NCI-H2029 treated with DMSO at 0.1 percent for 48 hours (cell line): ENCODE data around the gene MAPK6.
"Not testable (repeated sequence)": the region's sequence is repeated elsewhere in the genome, so short reads cannot be mapped to it uniquely, and the experiment has no call there.

Experiments used
- DNase-seq: peaks from one replicate; lab custom pipeline; 2025; lab: John Stamatoyannopoulos, UW

The MAPK6 gene

DNA sequence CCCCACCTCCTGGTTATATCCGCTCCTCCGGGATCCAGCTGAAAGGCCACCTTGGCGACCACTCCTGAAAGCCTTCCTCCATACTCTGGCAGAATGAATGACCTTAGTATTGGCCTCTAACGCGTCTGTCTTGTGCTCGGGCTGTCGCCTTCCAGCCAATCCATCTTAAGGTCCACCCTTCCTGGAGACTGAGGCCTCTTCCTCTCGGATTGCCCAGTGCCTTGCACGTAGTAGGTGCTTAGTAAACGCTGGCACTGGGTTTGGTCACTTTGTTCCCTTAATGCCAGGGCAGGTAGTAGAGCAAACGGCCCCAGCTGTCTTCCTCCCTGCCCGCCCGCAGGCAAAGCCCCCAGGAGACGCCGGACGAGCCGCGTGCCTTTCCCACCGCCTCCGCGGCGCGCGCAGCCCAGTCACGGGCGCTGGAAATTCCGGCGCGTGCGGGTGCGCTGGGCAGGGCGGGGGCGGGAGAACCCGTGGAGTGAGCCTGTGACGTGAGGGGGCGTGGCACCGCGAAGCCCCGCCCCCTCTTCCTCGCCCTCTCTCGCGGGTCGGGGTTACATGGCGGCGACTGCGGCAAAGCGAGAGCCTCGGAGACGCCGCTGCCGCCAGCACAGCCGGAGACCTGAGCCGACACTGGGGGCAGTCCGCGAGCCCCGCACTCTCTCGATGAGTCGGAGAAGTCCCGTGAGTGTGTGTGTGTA lies at the start of gene MAPK6:
Gene MAPK6 (plus strand): TSS at position 527 of the 701 bp plus-strand sequence. CDS start 27,242 bp downstream, outside the sequence.
- DNase-seq: peak; percentile 29

DNA sequence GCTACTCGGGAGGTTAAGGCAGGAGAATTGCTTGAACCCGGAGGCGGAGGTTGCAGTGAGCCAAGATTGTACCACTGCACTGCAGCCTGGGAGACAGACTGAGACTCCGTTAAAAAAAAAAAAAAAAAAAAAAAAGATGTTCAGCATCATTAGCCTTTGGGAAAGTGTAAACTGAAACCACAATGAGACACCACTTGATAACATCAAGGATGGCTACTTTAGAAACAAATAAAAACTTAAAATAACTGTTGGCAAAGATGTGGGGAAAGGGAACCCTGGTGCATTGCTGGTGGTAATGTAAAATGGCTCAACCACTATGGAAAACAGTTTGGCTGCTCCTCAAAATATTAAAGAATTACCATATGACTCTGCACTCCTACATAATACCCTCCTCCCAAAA lies 49.3 kb upstream of the MAPK6 start:
- no peak for DNase-seq

DNA sequence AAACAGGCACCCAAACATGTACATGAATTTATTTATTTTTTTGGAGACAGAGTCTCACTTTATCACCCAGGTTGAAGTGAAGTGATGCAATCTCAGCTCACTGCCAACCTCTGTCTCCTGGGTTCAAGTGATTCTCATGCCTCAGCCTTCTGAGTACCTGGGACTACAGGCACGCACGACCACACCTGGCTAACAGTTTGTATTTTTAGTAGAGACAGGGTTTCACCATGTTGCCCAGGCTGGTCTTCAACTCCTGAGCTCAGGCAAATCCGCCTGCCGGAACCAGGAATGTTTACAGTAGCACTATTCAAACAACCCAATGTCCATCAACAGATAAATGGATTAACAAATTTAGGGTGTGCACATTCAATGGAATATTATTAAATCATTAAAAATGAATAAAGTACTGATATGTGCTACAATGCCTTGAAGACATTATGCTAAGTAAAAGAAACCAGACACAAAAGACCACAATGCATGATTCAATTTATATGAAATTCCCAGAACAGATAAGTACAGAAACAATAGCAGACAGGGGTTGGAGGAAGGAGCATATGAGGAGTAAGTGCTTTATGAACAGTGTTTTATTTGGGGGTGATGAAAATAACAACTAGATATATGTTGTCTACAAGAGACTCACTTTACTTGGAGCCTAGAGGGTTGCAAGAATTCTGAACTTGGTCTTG lies 48.7 kb upstream of the MAPK6 start:
- DNase-seq: no peak

DNA sequence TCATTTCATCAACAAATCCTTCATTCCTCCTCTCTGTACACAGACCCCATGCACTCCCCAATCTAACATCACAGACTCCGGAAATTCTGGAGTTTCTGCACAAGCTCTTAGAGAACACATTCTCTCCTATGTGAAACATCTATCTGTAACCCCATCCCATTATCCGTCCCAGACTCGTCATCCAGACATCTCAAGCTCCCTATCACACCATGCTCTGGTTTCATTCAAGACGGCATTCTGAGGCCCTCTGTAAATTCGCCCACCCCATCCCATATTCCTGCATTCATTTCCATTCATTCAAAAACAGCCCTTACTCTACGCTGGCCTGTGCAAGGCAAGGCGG lies 48.0 kb upstream of the MAPK6 start:
- DNase-seq: no peak

DNA sequence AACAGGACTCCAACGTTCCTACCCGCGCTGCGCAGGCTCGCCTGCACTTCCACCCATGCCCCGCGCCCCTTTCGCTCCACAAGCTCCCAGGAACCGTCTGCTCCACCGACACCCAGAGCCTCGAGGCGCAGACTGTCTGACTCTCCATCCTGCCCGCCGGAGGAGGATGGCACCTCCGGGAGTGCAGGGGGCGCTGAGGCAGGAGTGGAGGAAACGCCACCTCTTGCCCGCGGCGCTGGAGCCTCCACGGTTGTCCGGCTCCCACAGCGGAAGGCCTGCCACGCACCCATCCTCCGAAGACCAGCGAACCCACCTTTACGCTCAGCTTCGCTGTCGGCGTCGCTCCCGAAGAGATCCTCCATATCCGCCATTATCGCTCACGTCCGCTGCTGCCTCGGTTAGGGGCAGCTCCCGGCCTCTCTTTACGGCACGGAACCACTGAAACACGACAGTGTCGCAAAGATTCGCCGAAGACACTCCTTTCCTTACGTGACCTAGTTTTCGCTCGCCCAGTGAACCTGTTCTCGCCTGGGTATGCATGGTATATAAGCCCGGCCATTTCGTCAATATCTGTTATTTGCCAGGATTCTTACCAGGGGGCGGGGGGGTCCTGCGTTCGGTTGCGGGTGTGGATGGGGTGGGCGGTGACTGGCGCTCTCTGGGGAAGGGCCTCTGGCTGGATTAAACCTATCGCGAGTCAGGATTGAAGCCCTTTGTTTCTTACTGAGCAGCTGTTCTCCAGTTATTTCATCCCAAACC lies 47.5 kb upstream of the MAPK6 start, which contains the start of gene LEO1:
Gene LEO1 (minus strand): TSS at position 404 of the 759 bp plus-strand sequence. CDS start 33 bp downstream, at position 371.
- peak; percentile 55 for DNase-seq

DNA sequence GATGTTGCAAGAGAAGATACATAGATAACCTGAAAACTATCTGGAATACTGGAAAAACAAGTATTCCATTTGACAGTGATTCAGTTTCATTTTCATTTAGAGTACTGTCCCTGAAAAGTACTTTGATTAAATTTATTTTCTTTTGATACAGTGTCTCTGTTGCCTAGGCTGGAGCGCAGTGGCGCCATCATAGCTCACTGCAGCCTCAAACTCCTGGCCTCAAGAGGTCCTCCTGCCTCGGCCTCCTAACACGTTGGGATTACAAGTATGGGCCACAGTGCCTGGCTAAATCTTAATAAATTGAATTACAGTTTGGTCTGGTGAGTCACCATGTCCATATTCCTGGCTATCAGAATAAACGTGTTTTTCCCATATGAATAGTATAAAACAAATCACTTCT lies 45.8 kb upstream of the MAPK6 start:
- no peak for DNase-seq

DNA sequence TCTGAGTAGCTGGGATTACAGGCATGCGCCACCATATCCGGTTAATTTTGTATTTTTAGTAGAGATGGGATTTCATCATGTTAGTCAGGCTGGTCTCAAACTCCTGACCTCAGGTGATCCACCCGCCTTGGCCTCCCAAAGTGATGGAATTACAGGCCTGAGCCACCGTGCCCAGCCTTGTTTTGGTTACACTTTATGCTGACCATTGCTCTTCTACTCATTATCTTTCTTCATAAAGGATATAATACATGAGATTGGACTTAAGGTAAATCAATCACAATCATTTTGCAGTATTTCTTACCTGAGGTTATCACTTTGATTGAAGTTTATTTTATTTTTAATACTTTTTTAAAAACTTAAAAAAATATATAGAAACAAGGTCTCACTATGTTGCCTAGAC lies 45.2 kb upstream of the MAPK6 start:
- no peak for DNase-seq

DNA sequence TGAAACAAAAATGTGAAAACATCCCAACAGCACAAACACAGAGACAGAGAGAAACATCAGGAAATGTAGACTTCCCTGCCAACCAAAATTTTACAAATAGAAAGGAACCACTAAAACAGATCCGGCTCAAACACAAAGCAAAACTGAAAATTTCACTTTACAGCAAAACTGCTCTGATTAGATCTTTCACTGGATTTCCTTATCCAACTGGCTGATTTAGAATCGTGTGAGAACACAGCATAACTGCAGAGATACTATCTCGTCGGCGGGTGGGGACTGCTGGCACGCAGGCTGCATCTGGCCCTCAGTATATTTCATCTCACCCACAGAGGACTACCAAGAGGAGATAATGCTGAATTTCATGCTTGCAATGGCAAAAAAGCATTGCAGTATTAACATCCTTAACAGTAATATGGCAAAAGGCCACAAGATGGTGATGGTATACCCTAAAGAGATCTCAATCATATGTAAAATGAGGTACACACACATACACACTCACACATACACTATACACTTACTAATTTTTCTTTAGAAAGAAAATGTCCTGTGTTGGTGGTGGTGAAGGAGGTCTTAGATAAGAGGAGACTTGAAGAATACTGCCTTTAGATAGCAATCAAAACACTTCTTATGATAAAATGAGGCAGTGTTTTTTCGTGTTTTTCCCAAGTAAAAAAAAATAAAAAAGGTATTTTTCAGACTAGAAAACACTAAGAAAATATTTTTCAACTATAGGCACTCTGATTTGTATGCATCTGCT lies 36.8 kb upstream of the MAPK6 start:
- DNase-seq: peak; percentile 34

DNA sequence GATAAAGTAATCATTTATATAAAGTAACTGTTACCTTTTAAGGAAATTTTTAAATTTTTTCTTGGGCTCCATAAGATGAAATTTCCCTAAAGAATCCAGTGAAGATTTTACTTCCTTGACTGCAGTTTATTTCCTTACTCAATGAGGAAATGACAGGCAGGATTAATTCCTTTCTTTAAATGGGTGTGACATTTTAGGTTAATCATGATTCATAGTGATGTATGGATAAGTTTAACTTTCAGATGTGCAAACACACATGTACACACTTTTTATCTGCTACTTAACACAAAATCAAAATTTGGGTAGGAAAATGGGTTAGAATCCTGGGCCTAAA lies 36.3 kb upstream of the MAPK6 start:
- no peak for DNase-seq

DNA sequence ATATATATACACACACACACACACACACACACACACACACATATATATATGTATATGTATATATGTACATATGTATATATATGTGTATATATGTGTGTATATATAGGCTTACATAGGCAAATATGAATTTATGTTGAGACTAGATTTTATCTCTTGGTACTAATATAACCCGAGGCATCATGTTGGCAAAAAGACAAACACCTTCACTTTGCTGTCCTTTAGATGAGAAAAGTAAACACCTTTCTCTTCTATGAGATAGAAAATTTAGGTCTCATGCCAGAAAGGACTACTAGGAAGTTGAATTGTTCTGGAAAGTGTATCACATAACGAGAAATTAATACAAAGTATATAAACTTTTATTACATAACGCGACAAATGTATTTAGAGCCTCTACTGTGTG lies 27.9 kb upstream of the MAPK6 start:
- DNase-seq: no peak

DNA sequence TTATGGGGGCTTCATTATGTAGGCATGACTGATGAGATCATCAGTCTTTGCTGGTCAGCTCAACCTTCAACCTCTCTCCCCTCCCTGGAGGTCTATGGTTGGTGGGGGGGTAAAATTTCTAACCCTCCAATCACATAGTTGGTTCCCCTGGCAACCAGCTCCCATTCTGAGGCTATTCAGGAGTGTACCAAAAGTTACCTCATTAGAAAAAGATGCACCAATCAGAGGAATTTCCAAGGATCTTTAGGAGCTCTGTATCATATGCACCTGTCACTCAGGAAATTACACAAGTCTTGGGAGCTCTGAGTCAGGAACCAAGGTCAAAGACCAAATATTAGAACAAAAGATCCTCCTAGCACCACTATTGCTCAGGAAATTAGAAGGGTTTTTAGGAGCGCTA lies 26.1 kb upstream of the MAPK6 start:
- DNase-seq: no peak

DNA sequence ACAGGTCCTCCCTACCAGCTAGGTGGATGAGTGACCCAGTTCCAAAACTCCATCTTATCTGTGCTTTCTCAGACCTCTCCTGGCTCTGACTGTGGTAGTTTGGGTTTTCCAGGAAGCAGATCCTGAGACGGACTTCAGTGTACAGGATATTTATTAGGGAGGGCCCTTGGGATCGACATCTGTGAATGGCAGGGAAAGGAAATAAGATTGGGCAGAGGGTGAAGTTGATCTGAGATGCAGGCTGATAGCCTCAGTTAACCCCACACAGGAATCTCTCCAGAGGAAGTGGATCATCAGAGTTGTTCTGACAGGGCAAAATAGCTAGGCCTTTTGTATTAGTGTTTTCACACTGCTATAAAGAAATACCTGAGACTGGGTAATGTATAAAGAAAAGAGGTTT lies 16.7 kb upstream of the MAPK6 start:
- DNase-seq: no peak

DNA sequence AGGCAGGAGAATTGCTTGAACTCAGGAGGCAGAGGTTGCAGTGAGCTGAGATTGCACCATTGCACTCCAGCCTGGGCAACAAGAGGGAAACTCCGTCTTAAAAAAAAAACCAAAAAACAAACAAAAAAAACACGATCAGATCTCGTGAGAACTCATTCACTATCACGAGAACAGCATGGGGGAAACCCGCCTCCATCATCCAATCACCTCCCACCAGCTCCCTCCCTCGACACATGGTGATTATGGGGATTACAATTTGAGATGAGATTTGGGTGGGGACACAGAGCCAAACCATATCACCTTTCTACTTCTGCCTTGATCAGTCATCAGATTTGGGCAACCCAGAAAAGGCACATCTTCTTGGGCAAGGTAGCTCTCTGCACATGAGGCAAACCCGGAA lies 15.9 kb upstream of the MAPK6 start:
- DNase-seq: not testable (repeated sequence)

DNA sequence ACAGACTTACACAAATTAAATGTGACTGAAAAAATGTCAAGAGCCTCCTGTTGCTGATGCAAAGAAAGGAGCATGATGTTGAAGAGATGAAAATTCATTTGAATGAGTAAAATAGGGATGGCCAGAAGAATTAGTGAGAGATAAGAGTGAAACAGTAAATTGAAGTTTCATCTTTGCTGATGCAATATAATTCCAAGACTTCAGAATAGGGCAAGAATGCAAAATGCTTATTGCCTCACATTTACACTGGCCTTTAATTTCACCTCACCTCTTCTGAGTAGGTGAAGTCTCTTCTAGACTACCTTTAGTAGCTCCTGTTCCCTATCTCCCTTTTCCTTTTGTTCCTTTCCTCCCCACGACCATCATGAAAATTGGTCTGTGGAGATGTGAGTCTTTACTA lies 15.3 kb upstream of the MAPK6 start:
- DNase-seq: no peak

DNA sequence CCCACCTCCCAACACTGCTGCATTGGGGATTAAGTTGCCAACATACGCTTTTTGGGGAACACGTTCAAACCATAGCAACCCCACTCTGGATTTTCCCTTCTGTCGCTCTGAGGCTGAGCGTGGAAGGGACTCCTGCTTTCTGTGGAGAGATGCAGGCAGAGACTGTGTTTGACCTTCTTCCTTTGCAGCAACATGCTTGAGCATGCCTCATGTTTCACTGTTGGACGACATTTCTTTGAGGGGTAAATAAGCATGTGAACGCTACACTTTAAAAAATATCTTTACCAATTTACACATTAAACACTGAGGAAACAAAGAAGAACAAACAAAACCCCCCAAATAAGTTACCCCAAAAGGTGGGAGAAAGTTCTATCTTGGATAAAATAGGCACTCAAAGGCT lies 14.2 kb upstream of the MAPK6 start:
- no peak for DNase-seq

DNA sequence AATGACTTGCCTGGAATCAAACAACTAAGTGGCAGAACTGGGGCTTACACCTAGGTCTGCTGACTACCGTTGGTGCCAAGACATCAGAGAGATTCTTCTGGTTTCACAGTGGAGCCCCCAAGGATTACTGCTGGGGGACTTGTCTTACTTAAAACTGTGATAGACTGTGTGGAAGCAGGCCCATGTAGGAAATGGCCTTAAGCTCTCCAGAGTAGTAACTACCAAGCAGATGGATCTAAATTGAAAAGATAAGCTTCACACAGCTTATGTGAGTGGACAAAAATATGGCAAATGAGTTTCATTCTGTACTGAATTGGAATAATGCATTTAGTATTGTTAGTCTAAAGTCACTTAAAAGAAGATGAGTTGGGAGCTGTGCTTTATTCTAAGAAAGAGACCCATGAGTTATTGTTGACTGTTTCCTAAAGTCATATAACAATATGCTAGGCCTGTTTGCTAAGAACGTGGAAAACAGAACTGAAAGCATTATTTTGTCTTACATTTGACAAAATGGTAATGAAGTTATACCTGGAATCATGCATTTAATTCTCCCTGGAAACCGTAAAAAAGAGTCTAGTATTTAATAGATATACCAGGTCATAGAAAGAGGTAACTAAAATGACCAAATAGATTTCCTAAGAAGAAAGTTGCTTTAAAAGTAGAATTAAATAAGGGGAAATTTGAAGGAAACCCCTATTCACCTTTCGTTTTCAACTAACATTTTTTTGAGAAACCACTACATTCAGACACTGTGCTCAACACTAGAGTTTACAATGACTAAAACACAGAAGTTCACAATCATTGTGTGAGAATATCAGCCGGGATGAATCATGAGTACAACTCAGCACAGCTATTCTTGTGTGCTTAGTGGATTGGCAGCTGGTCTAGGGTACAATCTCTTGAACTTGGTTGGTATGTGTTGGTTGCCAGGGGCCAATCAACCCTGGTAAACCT lies 13.0 kb upstream of the MAPK6 start:
- DNase-seq: no peak

DNA sequence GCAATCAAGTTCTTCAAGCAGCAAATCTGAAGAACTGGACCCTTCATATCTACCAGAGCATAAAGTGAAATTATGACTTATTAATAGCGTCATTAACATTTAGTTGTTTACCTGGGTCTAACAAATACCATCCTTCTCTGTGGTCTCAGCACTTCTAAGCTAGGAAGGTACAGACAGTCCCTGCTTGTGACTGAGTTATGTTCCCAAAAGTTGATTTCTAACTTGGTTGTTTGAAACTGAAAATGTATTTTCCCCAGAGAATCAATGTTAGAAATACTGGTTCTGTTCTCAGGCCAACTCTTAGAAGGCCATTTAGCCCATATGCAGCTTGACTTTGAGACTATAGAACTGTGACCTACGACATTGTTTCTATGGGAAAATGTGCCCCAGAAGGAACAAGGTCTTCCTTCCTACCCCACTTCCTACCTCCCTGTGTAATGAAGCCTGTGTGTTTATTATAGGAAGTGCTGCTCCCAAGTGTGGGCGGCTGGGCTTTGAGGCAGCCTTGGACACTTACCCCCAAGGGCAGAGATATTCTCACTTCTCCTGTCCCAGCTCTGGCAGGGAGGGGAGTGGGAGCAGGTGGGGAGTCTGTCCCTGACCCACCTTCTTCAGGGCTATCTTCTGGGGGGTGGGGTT lies 12.2 kb upstream of the MAPK6 start:
- DNase-seq: no peak

DNA sequence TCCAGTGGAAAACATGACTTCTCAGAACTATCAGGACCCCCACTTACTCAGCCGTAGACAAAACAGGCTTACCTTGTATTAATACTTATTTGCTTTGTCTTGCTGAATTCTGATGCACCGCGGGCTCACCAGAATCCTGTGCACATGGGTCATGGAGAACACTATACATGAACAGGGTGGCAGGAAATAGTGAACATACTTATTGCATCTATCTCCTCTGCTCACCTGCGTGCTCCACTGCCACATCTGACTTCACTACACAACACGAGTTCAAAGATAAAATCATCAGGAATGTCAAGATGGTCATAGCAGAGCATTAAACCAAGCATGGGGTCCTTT lies 10.7 kb upstream of the MAPK6 start:
- DNase-seq: no peak

DNA sequence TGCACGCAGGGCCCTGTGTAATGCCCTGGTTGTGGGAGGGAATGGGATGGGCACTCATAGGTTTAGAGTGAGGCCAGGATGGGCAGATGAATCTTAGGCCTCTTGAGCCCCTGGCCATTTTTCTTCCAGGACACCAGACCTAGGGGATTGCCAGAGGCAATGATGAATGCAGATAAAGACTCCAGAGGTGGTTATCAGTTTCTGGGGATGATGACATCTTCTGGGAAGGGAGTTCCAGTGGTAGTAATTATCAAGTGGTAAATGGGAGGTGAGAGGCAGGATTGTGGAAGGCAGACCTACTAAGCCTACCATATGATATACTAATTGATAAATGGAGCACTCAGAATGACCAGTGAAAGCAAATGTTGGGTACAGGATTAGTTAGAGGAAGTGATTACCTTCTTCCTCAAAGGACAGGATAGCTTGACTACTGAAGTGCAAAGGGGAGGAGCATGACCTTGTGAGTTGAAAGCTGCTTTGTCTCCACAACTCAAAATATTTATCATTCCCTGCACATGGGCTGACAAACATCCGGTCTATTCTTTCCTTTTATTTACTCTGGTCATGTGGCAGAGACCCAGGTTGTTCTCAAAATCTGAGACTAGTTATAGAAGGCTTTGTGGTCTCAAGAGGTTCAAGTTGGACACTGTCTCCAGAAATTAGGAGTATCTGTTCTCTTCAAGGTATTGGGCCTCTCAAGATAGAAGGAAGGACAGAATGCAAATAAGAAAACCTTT lies 10.2 kb upstream of the MAPK6 start:
- peak; percentile 66 for DNase-seq
